MM.1S (cell line): ENCODE measurements around the gene PARD6G.

Experiments
- EZH2 ChIP-seq: fragments of 300-600 bp; sonication (generic); optimal IDR thresholded peaks from 2 replicates; pipeline ENCODE3; 2017; ENCODE audit warnings: low read depth, mild to moderate bottlenecking, antibody characterized with exemption, low read length, mixed read lengths
- EZH2phosphoT487 ChIP-seq: fragments of 300-600 bp; sonication (generic); IDR thresholded peaks from 2 replicates; pipeline ENCODE4 v1.6.1; 2018; ENCODE audit warnings: antibody characterized with exemption, low read length
- TF ChIP-seq, protein P1 (sequence below): fragments of 300-600 bp; sonication (generic); IDR thresholded peaks from 2 replicates; pipeline ENCODE4 v1.5.1; 2016; ENCODE audit warnings: antibody characterized with exemption, low read length, mixed read lengths

GRCh38 chr18:80187956-80188642, 59.2 kb downstream of the PARD6G start:
- TF ChIP-seq, protein P1, sequence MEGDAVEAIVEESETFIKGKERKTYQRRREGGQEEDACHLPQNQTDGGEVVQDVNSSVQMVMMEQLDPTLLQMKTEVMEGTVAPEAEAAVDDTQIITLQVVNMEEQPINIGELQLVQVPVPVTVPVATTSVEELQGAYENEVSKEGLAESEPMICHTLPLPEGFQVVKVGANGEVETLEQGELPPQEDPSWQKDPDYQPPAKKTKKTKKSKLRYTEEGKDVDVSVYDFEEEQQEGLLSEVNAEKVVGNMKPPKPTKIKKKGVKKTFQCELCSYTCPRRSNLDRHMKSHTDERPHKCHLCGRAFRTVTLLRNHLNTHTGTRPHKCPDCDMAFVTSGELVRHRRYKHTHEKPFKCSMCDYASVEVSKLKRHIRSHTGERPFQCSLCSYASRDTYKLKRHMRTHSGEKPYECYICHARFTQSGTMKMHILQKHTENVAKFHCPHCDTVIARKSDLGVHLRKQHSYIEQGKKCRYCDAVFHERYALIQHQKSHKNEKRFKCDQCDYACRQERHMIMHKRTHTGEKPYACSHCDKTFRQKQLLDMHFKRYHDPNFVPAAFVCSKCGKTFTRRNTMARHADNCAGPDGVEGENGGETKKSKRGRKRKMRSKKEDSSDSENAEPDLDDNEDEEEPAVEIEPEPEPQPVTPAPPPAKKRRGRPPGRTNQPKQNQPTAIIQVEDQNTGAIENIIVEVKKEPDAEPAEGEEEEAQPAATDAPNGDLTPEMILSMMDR, result no peak
- TF ChIP-seq EZH2, result no peak
- no peak for TF ChIP-seq EZH2phosphoT487
